Hepatocyte (in vitro differentiated cells): ENCODE data around the gene SPTLC1.

ENCODE experiments used
- CTCF ChIP-seq: fragments of 200-600 bp; sonication (generic); IDR thresholded peaks from 2 replicates; pipeline ENCODE4 v1.5.1; 2016; ENCODE audit warnings: antibody characterized with exemption, mild to moderate bottlenecking; ENCODE audit not compliant: poor library complexity
- EZH2 ChIP-seq: fragments of 200-600 bp; sonication (generic); IDR thresholded peaks from 2 replicates; pipeline ENCODE4 v1.6.1; 2016; ENCODE audit warnings: antibody characterized with exemption, mild to moderate bottlenecking, borderline replicate concordance

DNA sequence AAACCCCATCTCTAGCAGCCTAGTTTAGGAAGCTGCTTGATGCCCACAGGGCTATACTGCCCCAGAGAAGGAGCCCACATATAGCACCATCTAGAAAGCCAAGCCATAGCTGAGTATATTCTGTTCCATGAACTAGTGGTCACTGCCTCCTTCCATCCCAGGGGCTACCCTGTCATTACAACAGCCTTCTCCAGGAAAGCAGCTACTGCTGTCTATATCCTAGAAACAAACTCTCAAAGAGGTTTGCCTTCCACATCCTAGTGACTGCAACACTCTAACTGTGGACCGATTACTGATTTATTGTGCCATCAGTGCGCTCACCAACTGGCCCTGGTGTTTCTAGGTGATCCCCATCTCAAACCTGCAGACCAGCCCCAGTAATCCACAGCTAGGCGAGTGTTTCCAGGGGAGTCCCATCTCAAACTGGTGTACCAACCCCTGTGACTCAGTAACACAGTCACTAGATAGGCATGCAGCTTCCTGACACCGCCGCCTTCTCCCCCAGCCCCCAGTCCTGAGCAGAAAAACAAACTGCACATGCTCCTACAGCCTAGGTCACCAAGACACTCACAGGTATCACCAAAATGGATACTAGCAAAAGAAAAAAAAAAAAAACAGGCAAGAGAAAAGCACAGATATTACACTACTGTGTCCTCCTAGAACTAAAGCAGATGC, 14.8 kb downstream of the SPTLC1 start:
- TF ChIP-seq EZH2 (no peak), CTCF (no peak)
